ENCODE data around the gene RAB13. TPM values are rescaled to one million over a fixed set of nuclear protein-coding genes. Genes with fewer than 3 reads are reported as not detected.
A peak's percentile ranks its signal among the peaks of the same experiment; 100 is the strongest.

Gene RAB13
- total RNA-seq, 2 experiments from 2014 or later, result 16.6 to 19.0 TPM

DNA sequence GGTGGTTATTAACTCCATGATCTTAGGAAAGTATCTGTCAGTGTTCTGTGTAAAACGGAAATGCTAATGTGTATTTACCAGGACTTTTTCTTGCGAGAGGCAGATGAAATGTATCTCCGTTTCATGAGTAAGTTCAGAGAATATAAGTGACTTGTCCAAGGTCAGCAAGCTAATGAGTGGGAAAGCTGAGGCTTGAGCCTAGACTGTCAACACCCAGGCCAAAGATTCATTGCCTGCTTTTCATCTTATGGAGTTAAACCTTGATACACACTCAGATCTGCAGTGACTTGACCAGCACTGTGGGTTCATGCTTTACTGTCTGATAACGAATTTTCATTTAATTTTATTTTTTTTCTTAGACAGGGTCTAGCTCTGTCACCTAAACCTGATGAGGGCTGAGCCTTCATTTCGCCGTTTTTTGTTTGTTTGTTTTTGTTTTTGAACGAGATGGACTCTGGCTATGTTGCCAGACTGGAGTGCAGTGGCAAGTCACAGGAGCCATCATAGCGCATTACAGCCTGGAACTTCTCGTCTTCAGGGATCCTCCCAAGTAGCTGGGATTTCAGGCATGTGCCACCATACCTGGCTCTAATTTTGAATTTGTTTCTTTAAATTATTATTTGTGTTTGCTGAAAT lies 7.7 kb downstream of the RAB13 start:
- ChIA-PET POLR2A (interaction anchor here (0.6 to 4.2 kb wide), 10 partner anchors 8 to 437 kb away, joined by 3 to 49 read pairs (median 4); partner anchors contain the start of genes CREB3L4, CRTC2, RAB13 and RPS27), CTCF (interaction anchor here (0.6 to 6.7 kb wide), 13 partner anchors 10 to 384 kb away, joined by 3 to 66 read pairs (median 4); partner anchors contain the start of genes CREB3L4, RAB13, RPS27 and SLC27A3)
- ATAC-seq (no peak), DNase-seq (no peak)
- H3K27ac Mint-ChIP-seq, result peak overlapping the region; percentile 96
- peaks cover 29% of the 10 kb centered on the region for H3K4me1 Mint-ChIP-seq
- peaks cover 34% of the 10 kb centered on the region for H3K36me3 Mint-ChIP-seq (ENCODE audit: low read depth)
- H3K4me3 Mint-ChIP-seq, result peak overlapping the region; percentile 97
- H3K9me3 Mint-ChIP-seq (ENCODE audit: low read depth), result no peaks in the 10 kb centered on the region
- intact Hi-C loops (cut with DNase I, micrococcal nuclease), result loop anchor here in 1 of 2 experiments (5.0 kb wide), 1 partner anchor 251 kb away; the partner anchor contains the start of gene INTS3
- no peaks in the 10 kb centered on the region for H3K27me3 Mint-ChIP-seq

DNA sequence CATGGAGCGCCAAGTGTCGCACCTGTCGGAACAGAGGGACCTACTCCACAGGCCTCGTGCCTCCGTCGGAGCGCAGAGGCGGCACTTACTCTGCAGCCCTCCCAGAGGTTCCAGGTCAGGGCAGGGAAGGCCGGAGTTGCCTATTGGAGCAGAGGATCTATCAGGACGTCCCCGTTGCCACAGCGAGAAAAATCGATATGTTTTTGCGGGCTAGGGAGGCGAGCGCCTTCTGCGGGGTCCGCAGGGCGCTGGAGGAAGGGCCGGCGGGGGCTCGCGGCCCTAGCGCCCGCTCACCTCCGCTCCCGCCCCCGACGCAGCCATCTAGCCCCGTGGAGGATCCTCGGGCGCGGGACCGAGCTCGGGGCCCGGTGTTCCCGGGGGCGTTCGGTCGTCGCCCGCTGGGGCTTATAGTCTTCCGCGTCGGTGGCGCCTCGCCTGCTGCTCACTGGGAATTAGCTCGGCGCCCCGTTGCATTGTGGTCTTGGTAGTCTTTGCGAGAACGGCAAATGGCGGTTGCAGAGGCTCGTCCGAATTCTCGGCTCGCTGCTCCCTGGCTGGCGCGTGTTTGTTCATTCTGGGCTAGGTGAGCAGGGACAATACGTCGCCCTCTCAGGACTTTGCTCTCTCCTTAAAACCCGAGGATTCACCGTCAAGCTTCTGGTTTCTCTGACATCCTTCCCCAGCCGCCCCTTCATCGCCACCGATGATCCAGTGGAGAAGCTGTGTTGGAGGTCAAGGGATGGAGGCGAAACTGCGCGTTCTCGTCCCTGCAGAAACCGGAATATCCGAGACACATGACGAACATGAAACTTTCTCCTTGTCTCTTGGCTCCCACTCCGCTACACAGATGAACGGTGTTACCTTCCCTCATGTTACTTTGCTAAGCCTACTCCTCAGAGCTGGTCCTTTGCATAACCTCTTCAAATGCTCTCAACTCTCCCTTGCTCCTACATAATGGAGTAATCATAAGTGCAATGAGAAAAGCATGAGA lies 8.6 kb downstream of the RAB13 start, which contains the start of gene JTB:
TSS of gene JTB (minus strand) at position 425 of the 991 bp plus-strand sequence. CDS start at position 3, 422 bp downstream.
- H3K4me3 Mint-ChIP-seq, result peak within 1 kb of the TSS; percentile 97
- peaks cover 33% of the 10 kb centered on the region for H3K4me1 Mint-ChIP-seq
- no peaks in the 10 kb centered on the region for H3K27me3 Mint-ChIP-seq
- CTCF ChIA-PET, result interaction anchor here (0.6 to 6.7 kb wide), 14 partner anchors 11 to 385 kb away, joined by 3 to 66 read pairs (median 4); partner anchors contain the start of genes CREB3L4, CRTC2, RAB13 and RPS27
- peak; percentile 95 for ATAC-seq
- peak; percentile 94 for DNase-seq
- POLR2A ChIA-PET, result interaction anchor here (0.6 to 4.2 kb wide), 12 partner anchors 9 to 318 kb away, joined by 3 to 49 read pairs (median 4); partner anchors contain the start of genes CREB3L4, CRTC2, RAB13 and RPS27
- intact Hi-C loops (cut with DNase I, micrococcal nuclease), result loop anchor here (1.0 to 5.0 kb wide), 10 partner anchors 9 to 343 kb away; partner anchors contain the start of genes CREB3L4 (in 2 of the 2), CRTC2 (in 2 of the 2), CHTOP (in 1 of the 2) and INTS3 (in 1 of the 2)
- no peaks in the 10 kb centered on the region for H3K9me3 Mint-ChIP-seq (ENCODE audit: low read depth)
- peak within 1 kb of the TSS; percentile 97 for H3K27ac Mint-ChIP-seq
- H3K36me3 Mint-ChIP-seq (ENCODE audit: low read depth), result peaks cover 41% of the 10 kb centered on the region

DNA sequence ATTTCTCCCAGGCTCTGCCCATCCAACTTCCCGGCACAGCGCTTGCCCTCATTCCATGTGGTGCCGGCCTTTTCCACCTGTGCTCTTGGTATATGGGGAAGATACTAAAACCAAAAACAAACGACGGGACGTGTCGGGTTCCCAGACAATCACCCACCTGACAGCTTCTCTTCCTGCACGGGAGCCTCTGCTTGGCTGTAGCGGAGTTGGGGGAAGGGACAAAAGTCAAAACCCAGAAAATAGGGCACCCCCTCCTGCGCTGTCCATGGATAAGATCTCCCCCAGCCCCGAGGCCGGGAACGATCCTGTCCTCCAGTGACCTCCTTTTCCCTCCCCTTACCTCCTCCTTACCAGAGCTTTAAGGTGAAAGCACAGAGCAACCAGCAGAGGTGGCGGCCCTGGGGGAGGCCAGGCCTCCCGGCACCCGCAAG lies 9.3 kb downstream of the RAB13 start:
- peak overlapping the region; percentile 97 for H3K27ac Mint-ChIP-seq
- intact Hi-C loops (cut with DNase I, micrococcal nuclease), result loop anchor here (1.0 to 5.0 kb wide), 10 partner anchors 9 to 343 kb away; partner anchors contain the start of genes CREB3L4 (in 2 of the 2), CRTC2 (in 2 of the 2), CHTOP (in 1 of the 2) and INTS3 (in 1 of the 2)
- no peaks in the 10 kb centered on the region for H3K9me3 Mint-ChIP-seq (ENCODE audit: low read depth)
- POLR2A ChIA-PET, result interaction anchor here (0.6 to 4.2 kb wide), 7 partner anchors 10 to 317 kb away, joined by 3 to 49 read pairs (median 8); partner anchors contain the start of genes CREB3L4, CRTC2, RAB13 and RPS27
- H3K4me3 Mint-ChIP-seq, result peak overlapping the region; percentile 97
- CTCF ChIA-PET, result interaction anchor here (0.6 to 6.7 kb wide), 6 partner anchors 10 to 255 kb away, joined by 3 to 66 read pairs (median 16); partner anchors contain the start of genes CREB3L4, CRTC2, RAB13 and RPS27
- peak; percentile 6 for ATAC-seq
- H3K36me3 Mint-ChIP-seq (ENCODE audit: low read depth), result peaks cover 42% of the 10 kb centered on the region
- no peaks in the 10 kb centered on the region for H3K27me3 Mint-ChIP-seq
- DNase-seq, result no peak
- peaks cover 40% of the 10 kb centered on the region for H3K4me1 Mint-ChIP-seq

DNA sequence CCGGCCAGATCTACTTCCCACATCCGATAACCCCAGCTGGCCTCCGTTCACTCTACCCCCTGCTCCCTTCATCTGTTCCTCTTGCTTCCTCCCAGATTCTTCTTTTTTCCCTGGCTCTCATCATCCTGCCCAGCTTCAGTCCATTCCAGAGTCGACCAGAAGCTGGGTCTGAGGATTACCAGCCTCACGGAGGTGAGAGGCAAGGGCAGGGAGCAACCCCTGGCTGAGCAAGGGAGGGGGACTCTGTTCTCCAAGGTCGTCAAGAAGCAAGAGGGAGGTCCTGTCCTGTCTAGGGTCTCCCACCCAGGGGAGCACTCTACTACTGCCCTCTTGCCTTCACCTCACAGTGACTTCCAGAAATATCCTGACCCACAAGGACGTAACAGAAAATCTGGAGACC lies 12.6 kb downstream of the RAB13 start:
- H3K36me3 Mint-ChIP-seq (ENCODE audit: low read depth), result peaks cover 39% of the 10 kb centered on the region
- POLR2A ChIA-PET, result interaction anchor here (2.1 kb wide), 1 partner anchor 11 kb away, joined by 7 read pairs; the partner anchor contains the start of gene SLC39A1
- H3K27ac Mint-ChIP-seq, result peak overlapping the region; percentile 1
- ATAC-seq, result no peak
- H3K27me3 Mint-ChIP-seq, result no peaks in the 10 kb centered on the region
- no peak overlapping the region for H3K4me3 Mint-ChIP-seq
- intact Hi-C loops (cut with DNase I, micrococcal nuclease), result no loop called here
- no peaks in the 10 kb centered on the region for H3K9me3 Mint-ChIP-seq (ENCODE audit: low read depth)
- CTCF ChIA-PET, result interaction anchor here (0.5 to 6.7 kb wide), 4 partner anchors 10 to 406 kb away, joined by 4 to 66 read pairs (median 15); partner anchors contain the start of genes RAB13, RPS27 and SLC39A1
- no peak for DNase-seq
- H3K4me1 Mint-ChIP-seq, result peaks cover 39% of the 10 kb centered on the region

DNA sequence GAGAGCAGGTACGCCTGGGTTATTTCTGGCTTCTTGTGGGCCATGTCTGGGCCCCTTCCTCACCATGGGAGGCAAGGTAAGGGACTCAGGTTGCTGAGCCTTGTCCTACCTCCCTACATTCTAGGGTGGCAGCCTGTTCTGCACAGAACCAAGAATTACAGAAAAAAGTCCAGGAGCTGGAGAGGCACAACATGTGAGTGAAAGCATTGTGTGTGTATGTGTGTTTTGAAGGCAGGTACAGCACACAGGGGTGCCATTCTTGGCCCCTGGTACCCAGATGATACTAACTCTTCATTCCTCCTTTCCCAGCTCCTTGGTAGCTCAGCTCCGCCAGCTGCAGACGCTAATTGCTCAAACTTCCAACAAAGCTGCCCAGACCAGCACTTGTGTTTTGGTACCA lies 13.1 kb downstream of the RAB13 start:
- Mint-ChIP-seq H3K4me1 (peaks cover 39% of the 10 kb centered on the region), H3K36me3 (ENCODE audit: low read depth) (peaks cover 39% of the 10 kb centered on the region), H3K27me3 (no peaks in the 10 kb centered on the region), H3K9me3 (ENCODE audit: low read depth) (no peaks in the 10 kb centered on the region), H3K27ac (peak overlapping the region; percentile 15), H3K4me3 (no peak overlapping the region)
- intact Hi-C loops (cut with DNase I, micrococcal nuclease), result no loop called here
- CTCF ChIA-PET, result interaction anchor here (0.5 to 6.7 kb wide), 5 partner anchors 8 to 405 kb away, joined by 3 to 66 read pairs (median 4); partner anchors contain the start of genes RAB13, RPS27 and SLC39A1
- POLR2A ChIA-PET, result interaction anchor here (2.1 kb wide), 1 partner anchor 10 kb away, joined by 7 read pairs; the partner anchor contains the start of gene SLC39A1
- DNase-seq, result no peak
- ATAC-seq, result no peak

DNA sequence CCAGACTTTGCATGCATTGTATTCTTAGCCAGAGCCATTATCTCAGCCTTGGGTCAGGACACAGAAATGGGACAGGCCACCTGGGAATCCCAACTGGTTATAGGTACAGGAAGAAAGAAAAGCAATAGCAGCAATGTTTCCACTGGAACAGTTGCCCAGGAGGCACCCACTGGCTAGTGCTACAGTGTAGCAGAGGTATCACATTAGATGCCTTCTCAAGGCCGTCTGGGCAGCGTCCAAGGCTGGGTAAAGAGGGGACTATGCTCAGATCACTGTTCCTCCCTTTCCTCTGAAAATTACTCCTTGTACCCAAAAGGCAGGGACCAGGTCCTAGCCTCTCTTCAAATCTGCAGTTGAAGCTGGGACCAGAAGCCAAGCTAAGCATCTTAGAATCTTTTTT lies 15.8 kb downstream of the RAB13 start:
- intact Hi-C loops (cut with DNase I, micrococcal nuclease), result no loop called here
- CTCF ChIA-PET, result interaction anchor here (1.1 kb wide), 1 partner anchor 311 kb away, joined by 3 read pairs; no protein-coding TSS in a partner anchor

DNA sequence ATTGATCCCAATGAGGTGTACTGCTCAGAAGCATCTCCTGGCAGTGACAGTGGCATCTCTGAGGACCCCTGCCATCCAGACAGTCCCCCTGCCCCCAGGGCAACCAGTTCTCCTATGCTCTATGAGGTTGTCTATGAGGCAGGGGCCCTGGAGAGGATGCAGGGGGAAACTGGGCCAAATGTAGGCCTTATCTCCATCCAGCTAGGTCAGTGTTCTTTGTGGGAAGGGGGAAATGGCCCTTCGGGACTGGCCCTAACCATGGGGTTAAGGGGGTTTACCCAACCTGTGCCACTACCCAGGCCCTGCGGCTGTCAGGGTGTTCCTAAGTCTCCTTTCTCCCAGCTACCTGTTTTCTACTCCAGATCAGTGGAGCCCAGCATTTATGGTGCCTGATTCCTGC lies 17.2 kb downstream of the RAB13 start:
- H3K4me3 Mint-ChIP-seq, result no peak overlapping the region
- POLR2A ChIA-PET, result interaction anchor here (0.6 kb wide), 1 partner anchor 9 kb away, joined by 3 read pairs; the partner anchor contains the start of gene JTB
- peaks cover 38% of the 10 kb centered on the region for H3K4me1 Mint-ChIP-seq
- DNase-seq (no peak), ATAC-seq (no peak)
- H3K36me3 Mint-ChIP-seq (ENCODE audit: low read depth), result peaks cover 15% of the 10 kb centered on the region
- H3K27me3 Mint-ChIP-seq, result no peaks in the 10 kb centered on the region
- no peaks in the 10 kb centered on the region for H3K9me3 Mint-ChIP-seq (ENCODE audit: low read depth)
- intact Hi-C loops (cut with DNase I, micrococcal nuclease), result loop anchor here (10.0 kb wide), 2 partner anchors 394 to 434 kb away; partner anchors contain the start of gene S100A6 (in 2 of the 2)
- CTCF ChIA-PET, result interaction anchor here (0.9 kb wide), 1 partner anchor 10 kb away, joined by 3 read pairs; no protein-coding TSS in a partner anchor
- no peak overlapping the region for H3K27ac Mint-ChIP-seq

More for the DNA sequence above, 15.8 kb downstream of the RAB13 start:
- peaks cover 26% of the 10 kb centered on the region for H3K36me3 Mint-ChIP-seq (ENCODE audit: low read depth)
- no peaks in the 10 kb centered on the region for H3K9me3 Mint-ChIP-seq (ENCODE audit: low read depth)
- DNase-seq (no peak), ATAC-seq (no peak)
- H3K4me3 Mint-ChIP-seq, result no peak overlapping the region
- H3K27ac Mint-ChIP-seq, result no peak overlapping the region
- POLR2A ChIA-PET, result no interaction called here
- H3K4me1 Mint-ChIP-seq, result peaks cover 38% of the 10 kb centered on the region
- H3K27me3 Mint-ChIP-seq, result no peaks in the 10 kb centered on the region

DNA sequence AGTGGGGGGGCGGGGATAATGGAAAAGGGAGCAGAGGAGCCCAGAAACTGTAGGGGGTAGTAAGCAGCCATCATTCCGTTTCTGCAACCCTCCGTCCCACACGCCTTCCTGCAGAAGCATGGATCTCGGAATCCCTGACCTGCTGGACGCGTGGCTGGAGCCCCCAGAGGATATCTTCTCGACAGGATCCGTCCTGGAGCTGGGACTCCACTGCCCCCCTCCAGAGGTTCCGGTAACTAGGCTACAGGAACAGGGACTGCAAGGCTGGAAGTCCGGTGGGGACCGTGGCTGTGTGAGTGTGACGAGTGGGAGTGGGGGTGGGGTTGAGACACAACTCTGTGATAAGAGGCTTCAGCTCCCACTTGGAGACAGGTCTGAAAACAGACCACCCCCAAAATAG lies 17.7 kb downstream of the RAB13 start:
- CTCF ChIA-PET, result interaction anchor here (0.6 to 4.0 kb wide), 6 partner anchors 9 to 383 kb away, joined by 3 to 36 read pairs (median 16); partner anchors contain the start of genes DENND4B, JTB and RAB13
- intact Hi-C loops (cut with DNase I, micrococcal nuclease), result loop anchor here (10.0 kb wide), 2 partner anchors 394 to 434 kb away; partner anchors contain the start of gene S100A6 (in 2 of the 2)
- ATAC-seq (no peak), DNase-seq (no peak)
- H3K4me3 Mint-ChIP-seq, result peak overlapping the region; percentile 96
- no peaks in the 10 kb centered on the region for H3K27me3 Mint-ChIP-seq
- no peaks in the 10 kb centered on the region for H3K9me3 Mint-ChIP-seq (ENCODE audit: low read depth)
- POLR2A ChIA-PET, result interaction anchor here (3.3 kb wide), 1 partner anchor 9 kb away, joined by 49 read pairs; the partner anchor contains the start of gene JTB
- H3K27ac Mint-ChIP-seq, result no peak overlapping the region
- peaks cover 18% of the 10 kb centered on the region for H3K36me3 Mint-ChIP-seq (ENCODE audit: low read depth)
- H3K4me1 Mint-ChIP-seq, result peaks cover 39% of the 10 kb centered on the region

DNA sequence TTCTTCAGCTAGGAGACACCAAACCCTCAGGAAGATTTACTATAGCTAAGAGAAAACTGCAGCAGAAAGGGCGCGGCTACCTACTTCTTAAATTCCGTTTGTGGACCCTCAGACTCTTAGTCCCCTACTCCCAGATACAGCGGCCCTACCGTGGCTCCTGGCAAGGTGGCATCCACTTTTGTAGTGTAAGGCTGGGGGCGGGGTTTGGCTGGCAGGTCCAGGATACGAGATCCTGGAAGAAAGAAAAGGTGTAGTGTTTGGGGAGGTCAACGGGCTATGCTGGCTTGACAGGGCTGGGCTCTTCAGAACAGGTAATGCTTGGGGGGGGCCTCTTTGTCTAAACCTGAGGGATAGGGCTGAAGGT lies 18.2 kb downstream of the RAB13 start:
- intact Hi-C loops (cut with DNase I, micrococcal nuclease), result loop anchor here (1.0 to 10.0 kb wide), 8 partner anchors 9 to 433 kb away; partner anchors contain the start of genes JTB (in 2 of the 2), RAB13 (in 2 of the 2), S100A6 (in 2 of the 2) and CRTC2 (in 1 of the 2)
- peaks cover 39% of the 10 kb centered on the region for H3K4me1 Mint-ChIP-seq
- POLR2A ChIA-PET, result interaction anchor here (0.7 to 3.3 kb wide), 7 partner anchors 9 to 240 kb away, joined by 3 to 49 read pairs (median 8); partner anchors contain the start of genes CRTC2, DENND4B, INTS3 and JTB
- H3K4me3 Mint-ChIP-seq, result peak overlapping the region; percentile 96
- no peaks in the 10 kb centered on the region for H3K9me3 Mint-ChIP-seq (ENCODE audit: low read depth)
- no peaks in the 10 kb centered on the region for H3K27me3 Mint-ChIP-seq
- peaks cover 16% of the 10 kb centered on the region for H3K36me3 Mint-ChIP-seq (ENCODE audit: low read depth)
- CTCF ChIA-PET, result interaction anchor here (0.6 to 4.0 kb wide), 7 partner anchors 9 to 383 kb away, joined by 3 to 36 read pairs (median 4); partner anchors contain the start of genes DENND4B, JTB and RAB13
- peak; percentile 43 for DNase-seq
- peak overlapping the region; percentile 96 for H3K27ac Mint-ChIP-seq
- no peak for ATAC-seq

All from activated CD4-positive, alpha-beta T cell treated with anti-CD3 and anti-CD28 coated beads for 36 hours (primary cell).